Duodenal mucosa (tissue), 2 donors: Measurements from ENCODE around the gene TNS4.

Experiments
- H3K27ac ChIP-seq: one replicate; pipeline ENCODE4 v1.7.0; 2013; ENCODE audit warnings: low read depth, low read length
- H3K27me3 ChIP-seq, 2 donors: one replicate each; pipeline ENCODE4 v1.7.0; 2013; ENCODE audit warnings: low read length in 2 of 2, control low read depth in 1 of 2; ENCODE audit not compliant: insufficient read depth in 2 of 2, control insufficient read depth in 1 of 2
- H3K36me3 ChIP-seq, 2 donors: one replicate each; pipeline ENCODE4 v1.7.0; 2013; ENCODE audit warnings: low read length in 2 of 2, control low read depth in 1 of 2; ENCODE audit not compliant: insufficient read depth in 2 of 2, control insufficient read depth in 1 of 2
- H3K4me1 ChIP-seq, 2 donors: one replicate each; pipeline ENCODE4 v1.7.0; 2013; ENCODE audit warnings: low read length in 2 of 2, control low read depth in 1 of 2; ENCODE audit not compliant: insufficient read depth in 2 of 2, control insufficient read depth in 1 of 2
- H3K4me3 ChIP-seq, 2 donors: one replicate each; pipeline ENCODE4 v1.7.0; 2013; ENCODE audit warnings: low read length in 2 of 2, low read depth in 1 of 2
- H3K9ac ChIP-seq, 2 donors: one replicate each; pipeline ENCODE4 v1.7.0; 2013; ENCODE audit warnings: low read length in 2 of 2, low read depth in 1 of 2
- H3K9me3 ChIP-seq, 2 donors: one replicate each; pipeline ENCODE4 v1.7.0; 2013; ENCODE audit warnings: low read length in 2 of 2, control low read depth in 1 of 2; ENCODE audit not compliant: control insufficient read depth in 1 of 2

The TNS4 gene

GRCh38 chr17:40473573-40474365 lies 27.7 kb downstream of the TNS4 start:
- Histone ChIP-seq H3K9me3 (no peaks in the 10 kb centered on the region), H3K36me3 (no peaks in the 10 kb centered on the region), H3K27ac (no peak overlapping the region), H3K27me3 (no peaks in the 10 kb centered on the region), H3K4me1 (peaks cover 3 to 7% of the 10 kb centered on the region in 2 donors), H3K4me3 (no peak overlapping the region), H3K9ac (no peak overlapping the region)

DNA sequence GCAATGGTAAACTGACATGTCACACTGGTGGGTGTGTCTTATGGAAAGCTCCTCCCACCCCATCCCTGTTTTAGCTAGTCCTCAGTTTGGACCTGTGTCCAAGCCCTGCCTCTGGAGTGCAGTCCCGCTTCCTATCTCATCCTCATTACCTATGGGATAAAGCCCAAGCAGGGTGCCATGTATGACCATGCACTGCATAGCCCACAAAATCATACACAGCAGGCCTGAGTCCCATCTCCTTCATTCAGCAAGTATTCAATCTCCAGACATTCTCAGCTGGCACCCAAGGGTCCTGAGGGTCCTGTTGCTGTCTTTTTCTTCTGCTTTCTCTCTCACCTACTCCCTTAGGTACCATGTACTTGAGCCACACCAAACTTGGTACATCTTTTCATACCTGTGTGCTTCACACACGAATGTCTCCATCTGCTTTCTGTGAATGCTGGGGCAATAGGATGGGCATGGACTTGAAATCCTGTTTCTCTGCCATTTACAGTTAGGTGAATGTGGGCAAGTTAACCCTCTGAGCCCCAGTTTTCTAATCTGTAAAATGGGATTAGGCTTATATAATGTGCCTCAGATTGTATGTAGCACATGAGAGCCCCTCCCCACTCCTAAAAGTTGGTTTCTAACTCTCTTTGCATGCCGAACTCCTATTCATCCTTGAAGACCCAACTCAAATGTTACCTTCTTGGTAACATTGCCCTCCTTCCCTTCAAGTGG lies 28.5 kb downstream of the TNS4 start:
- no peak overlapping the region for H3K4me3 ChIP-seq
- H3K4me1 ChIP-seq, result peaks cover 3 to 7% of the 10 kb centered on the region in 2 donors
- no peaks in the 10 kb centered on the region for H3K27me3 ChIP-seq
- H3K9me3 ChIP-seq, result no peaks in the 10 kb centered on the region
- no peaks in the 10 kb centered on the region for H3K36me3 ChIP-seq
- no peak overlapping the region for H3K27ac ChIP-seq
- H3K9ac ChIP-seq, result no peak overlapping the region

DNA sequence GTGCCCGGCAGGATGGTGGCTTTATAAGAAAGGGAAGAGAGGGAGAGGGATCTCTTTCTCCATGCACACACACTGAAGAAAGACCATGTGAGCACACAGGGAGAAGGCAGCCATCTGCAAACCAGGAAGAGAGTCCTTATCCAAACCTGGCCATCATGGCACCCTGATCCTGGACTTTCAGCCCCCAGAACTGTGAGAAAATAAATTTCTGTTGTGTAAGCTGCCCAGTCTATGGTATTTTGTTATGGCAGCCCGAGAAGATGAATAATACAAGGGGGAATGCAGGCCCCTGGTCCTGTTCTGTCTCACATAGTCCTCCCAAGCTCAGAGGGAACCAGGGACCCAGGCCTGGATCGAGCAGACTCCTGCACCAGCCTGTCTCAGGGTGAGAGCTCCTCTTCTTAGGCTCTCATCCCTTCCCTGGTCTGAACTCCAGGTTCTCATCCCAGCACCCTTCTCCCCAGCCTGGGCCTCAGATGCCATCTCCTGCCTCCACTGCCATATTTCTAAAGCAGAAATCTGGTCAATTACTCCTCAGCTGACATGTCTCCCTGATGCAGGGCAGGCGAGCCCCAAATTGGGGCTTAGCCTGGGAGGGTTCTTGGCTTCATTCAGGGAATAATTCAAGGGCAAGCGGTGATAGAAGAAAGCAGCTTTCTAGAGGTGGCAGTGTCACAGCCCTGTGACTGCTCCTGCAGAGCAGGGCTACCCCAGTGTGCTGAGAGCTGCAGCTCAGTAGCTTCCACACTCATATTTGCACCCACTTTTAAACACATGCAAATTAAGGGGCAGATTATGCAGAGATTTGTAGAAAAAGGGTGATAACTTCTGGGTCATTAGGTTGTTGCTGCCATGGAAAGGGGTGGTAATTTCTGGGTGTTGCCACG lies 29.3 kb downstream of the TNS4 start:
- no peak overlapping the region for H3K27ac ChIP-seq
- no peaks in the 10 kb centered on the region for H3K9me3 ChIP-seq
- no peaks in the 10 kb centered on the region for H3K27me3 ChIP-seq
- H3K9ac ChIP-seq, result no peak overlapping the region
- no peaks in the 10 kb centered on the region for H3K36me3 ChIP-seq
- no peak overlapping the region for H3K4me3 ChIP-seq
- H3K4me1 ChIP-seq, result peaks cover 3 to 7% of the 10 kb centered on the region in 2 donors

DNA sequence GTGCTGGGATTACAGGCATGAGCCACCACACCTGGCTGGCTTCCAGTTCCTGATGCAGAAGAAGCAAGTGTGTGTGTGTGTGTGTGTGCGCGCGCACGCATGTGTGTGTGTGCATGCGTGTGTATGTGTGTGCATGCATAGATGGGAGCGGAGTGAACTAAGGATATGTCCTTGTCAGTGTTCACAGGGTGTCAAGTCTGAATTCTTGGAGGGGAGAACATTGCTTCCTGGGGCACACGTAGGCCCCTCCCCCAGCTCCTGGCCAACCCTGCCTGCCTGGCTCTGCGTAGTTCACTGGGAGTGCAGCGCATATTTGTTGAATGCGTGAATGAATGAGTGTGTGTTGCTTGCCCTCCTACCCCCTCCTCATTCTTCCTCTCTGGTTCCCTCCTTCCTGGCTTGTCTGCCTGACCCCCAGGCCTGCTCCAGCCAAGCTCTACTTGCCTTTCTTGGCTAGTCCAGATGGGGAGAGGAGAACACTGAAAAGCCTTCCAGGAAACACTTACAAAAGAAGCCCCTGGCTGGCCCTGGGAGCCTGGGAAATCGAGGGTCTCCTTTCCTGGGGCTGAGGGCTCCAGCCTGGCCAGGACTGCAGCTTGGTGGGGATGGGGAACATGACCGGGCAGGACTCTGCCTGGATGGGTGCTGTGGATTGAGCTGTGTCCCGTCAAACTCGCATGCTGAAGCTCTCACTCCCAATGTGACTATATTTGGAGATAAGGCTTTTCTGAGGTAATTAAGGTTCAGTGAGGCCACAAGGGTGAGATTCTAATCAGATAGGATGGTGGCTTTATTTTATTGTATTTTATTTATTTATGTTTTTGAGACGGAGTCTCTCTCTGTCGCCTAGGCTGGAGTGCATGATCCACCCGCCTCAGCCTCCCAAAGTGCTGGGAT lies 30.2 kb downstream of the TNS4 start:
- H3K27ac ChIP-seq, result no peak overlapping the region
- H3K36me3 ChIP-seq, result no peaks in the 10 kb centered on the region
- H3K9me3 ChIP-seq, result no peaks in the 10 kb centered on the region
- no peak overlapping the region for H3K9ac ChIP-seq
- no peak overlapping the region for H3K4me3 ChIP-seq
- no peaks in the 10 kb centered on the region for H3K27me3 ChIP-seq
- peaks cover 3 to 7% of the 10 kb centered on the region in 2 donors for H3K4me1 ChIP-seq

DNA sequence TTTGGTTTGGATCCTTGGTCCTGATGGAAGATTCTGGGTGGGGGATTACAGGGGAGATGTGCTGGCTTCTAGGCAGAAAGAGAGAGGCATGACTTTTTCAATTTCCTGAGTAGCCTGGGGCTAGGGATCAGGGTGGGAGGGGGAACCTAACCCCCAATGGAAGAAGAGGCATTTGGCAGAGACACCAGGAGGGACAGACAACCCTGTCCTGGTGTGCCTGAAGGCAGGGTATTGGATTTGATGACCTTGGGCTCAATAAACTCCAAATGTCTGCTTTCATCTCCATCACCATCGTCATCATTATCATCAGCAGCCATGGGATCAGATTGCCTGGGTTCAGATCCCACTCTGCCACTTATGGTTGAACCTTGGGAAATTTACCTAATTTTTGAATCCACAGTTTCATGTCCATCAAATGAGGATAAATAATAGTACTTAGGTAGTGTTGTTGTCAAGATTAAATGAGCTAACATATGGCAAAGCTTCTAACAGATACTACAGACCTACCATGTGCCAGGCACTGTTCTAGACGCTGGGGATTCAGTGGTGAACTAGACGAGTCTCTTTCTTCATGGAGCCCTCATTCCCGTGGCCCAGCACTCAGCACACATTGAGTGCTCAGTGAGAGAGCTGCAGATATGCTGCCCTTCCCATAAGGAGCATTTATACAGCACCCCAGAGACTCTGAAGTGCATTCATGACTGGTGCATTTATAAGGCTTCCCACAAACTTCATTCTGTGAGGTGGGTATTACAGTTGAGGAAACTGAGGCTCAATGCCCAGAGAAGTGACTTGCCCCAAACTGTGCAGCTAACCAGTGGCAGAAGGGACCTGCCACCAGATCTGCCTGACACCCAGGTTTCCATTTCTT lies 31.4 kb downstream of the TNS4 start:
- peaks cover 3 to 7% of the 10 kb centered on the region in 2 donors for H3K4me1 ChIP-seq
- no peaks in the 10 kb centered on the region for H3K9me3 ChIP-seq
- no peaks in the 10 kb centered on the region for H3K36me3 ChIP-seq
- no peaks in the 10 kb centered on the region for H3K27me3 ChIP-seq
- H3K27ac ChIP-seq, result no peak overlapping the region
- H3K9ac ChIP-seq, result no peak overlapping the region
- H3K4me3 ChIP-seq, result no peak overlapping the region

GRCh38 chr17:40468560-40468959 lies 32.9 kb downstream of the TNS4 start:
- H3K27ac ChIP-seq, result no peak overlapping the region
- H3K4me1 ChIP-seq, result peaks cover 3 to 5% of the 10 kb centered on the region in 2 donors
- H3K36me3 ChIP-seq, result no peaks in the 10 kb centered on the region
- H3K4me3 ChIP-seq, result no peak overlapping the region
- no peaks in the 10 kb centered on the region for H3K27me3 ChIP-seq
- no peak overlapping the region for H3K9ac ChIP-seq
- no peaks in the 10 kb centered on the region for H3K9me3 ChIP-seq

- peaks cover 0 to 4% of the 10 kb centered on the region in 2 donors for H3K4me1 ChIP-seq
- H3K27me3 ChIP-seq, result no peaks in the 10 kb centered on the region
- H3K9me3 ChIP-seq, result no peaks in the 10 kb centered on the region
- no peak overlapping the region for H3K27ac ChIP-seq
- no peak overlapping the region for H3K9ac ChIP-seq
- H3K36me3 ChIP-seq, result no peaks in the 10 kb centered on the region
- no peak overlapping the region for H3K4me3 ChIP-seq
Measured at GRCh38 chr17:40467281-40467867, 34.0 kb downstream of the TNS4 start.

DNA sequence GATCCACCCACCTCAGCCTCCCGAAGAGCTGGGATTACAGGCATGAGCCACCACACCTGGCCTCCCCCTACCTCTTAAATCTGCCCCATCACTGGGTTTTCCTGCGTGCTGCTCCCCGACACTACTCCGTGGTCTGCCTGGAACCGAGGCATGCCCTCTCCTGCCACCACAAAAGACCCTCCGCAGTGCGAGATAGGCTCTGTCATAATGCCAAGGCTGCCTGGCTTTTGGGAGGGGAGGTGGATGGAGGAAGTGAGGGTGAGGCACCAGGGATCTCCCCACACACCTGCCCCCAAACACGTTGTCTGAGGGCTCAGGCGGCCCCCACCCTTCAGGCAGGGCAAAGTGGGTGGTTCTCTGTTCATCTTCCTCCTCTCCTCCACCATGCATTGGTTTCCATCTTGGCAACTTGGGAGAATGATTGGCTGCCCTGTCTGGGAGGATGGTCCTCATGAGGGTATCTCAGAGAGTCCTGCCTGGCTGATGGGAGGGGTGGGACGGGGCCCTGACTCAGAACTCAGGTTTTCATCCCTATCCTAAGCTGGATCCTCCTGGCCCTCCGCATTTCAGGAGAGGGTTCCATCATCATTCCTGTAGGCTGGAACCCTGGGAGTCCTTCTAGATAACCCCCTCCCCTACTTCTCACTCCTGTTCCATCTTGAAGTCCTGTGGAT lies 35.0 kb downstream of the TNS4 start:
- H3K9ac ChIP-seq, result no peak overlapping the region

More for the DNA sequence above, 35.0 kb downstream of the TNS4 start:
- no peaks in the 10 kb centered on the region for H3K36me3 ChIP-seq
- no peak overlapping the region for H3K4me3 ChIP-seq
- H3K9me3 ChIP-seq, result no peaks in the 10 kb centered on the region
- H3K4me1 ChIP-seq, result peaks cover 6 to 8% of the 10 kb centered on the region in 2 donors
- no peak overlapping the region for H3K27ac ChIP-seq
- no peaks in the 10 kb centered on the region for H3K27me3 ChIP-seq
